HG02623 (cell line): ENCODE data around the gene FAF1.

ENCODE experiments used
- ATAC-seq: cut with Tn5 transposase; IDR thresholded peaks from one replicate; pipeline ENCODE4 v1.9.1; 2021; ENCODE audit warnings: moderate library complexity; ENCODE audit not compliant: unreplicated experiment

The FAF1 gene

GRCh38 chr1:50421768-50422674 is 538.0 kb downstream of the FAF1 start:
- ATAC-seq = no peak

GRCh38 chr1:50421366-50421748 is 538.7 kb downstream of the FAF1 start:
- no peak for ATAC-seq

GRCh38 chr1:50420689-50421365 is 539.2 kb downstream of the FAF1 start:
- ATAC-seq = no peak

DNA sequence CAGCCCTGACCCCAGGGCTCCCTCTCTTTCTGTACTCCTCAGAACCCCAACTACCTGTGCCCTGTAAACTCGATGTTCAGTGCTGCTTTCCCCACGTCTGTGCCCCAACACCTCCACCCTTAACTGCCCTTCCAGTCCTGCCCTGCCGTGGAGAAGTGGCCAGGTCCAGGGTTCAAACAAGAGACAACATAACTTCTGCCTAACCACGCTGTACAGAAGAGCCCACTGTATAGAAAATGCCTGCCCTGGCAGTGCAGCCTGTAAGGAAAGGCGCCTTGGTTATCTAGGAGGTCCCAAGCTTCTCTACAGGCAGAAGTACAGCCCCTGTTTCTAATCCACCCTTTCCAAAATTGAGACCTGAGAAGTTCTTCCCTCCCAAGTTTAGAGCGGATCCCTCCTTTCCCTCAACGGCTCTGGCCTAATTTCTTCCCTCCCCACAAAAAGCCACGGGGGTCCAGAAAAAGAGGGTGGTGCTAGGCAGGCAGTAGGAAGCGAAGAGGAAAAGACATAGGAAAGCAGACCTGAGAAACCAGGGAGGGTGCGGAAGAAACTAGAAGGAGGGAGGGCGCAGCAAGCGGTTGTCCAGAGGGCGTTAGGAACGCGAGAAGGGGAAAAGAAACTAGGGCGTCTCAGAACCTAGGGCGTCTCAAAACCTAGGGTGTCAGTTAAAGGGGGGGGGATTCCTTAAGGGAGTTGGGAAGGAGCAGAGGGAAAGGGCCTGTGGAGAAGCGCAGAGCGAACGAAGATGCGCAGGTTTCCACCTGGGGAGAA is 540.0 kb downstream of the FAF1 start:
- no peak for ATAC-seq

DNA sequence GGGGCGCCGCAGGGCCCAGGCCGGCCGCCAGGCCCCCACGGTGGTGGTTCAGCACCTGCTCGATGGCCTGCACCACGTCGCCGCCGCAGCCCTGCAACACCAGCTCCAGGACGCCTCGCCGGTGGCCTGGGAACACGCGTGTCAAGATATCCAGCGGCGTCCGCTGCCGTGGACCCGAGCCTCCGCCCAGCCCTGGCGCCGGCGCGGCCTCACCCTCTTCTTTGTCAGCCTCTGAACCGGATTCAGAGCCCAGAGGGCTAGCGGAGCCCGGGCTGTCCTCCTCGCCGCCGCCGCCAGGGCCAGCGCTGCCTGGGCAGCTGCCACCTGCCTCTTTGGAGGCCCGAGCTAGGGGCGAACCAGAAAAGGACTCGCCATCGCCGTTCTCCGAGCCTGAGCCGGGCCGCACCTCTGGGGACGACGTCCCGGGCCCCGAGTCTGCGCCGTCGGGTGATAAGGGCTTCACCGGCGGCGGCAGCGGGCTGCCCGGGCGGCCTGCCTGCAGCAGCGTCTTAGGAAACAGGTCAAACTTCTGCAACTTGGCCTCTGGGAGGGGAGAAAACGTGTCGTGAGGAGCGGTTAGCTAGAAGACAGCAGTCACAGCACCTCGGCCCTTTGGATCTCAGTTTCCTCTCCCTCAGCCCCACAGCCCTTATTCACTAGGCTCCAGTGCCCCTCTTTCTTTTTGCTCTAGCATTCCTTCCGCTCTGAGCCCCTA is 540.7 kb downstream of the FAF1 start:
- ATAC-seq = no peak

DNA sequence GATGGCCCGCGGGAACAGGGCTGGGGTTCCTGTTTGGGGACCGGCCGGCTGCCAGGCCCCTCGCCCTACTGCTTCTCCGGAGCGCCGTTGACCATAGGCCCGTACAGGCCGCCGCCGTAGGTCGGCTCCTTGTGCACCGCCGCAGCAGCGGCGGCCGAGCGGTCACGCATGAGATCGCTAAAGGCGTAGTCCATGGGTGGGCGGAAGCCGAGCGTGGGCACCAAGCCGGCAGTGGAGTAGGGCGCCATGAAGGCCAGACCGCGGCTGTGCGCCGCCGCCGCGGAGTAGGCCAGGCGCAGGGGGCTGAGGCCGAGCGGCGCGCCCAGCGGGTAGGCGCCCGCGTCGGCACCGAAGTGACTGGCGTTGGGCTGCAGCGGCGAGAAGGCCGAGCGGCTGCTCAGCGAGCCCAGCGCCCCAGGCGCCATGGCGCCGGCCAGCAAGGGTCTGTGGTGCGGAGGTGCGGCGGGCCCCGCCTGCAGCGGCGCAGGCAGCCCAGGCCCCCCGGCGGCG is 541.4 kb downstream of the FAF1 start:
- ATAC-seq = no peak

DNA sequence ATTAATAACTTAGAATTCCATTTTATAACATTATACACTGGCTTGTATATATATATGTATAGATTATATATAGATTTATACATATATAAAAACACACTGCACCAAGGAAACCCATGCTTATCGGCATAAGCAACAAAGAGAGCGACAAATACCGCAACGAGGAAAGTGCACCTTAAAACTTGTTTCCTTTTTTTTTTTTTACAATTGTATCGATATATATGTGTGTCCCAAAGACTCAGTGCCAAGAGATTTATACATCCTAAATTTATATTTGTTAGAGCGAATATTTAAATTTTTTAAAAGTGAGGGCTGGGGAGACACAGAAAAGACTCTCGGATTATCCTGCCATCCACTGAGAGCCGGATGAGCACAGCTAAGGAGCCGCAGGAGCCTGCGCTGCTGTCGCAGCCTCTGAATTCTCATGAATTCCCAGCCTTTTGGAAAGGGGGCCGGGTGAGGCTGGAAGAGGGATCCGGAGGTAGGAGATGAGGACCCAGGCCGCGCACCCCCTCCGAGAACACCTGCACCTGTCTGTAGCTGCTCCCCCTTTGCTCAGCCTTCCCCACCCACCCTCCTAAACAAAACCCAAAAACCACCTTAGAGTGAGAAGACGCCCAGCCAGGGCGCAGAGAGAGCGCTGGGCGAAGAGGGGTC is 542.0 kb downstream of the FAF1 start:
- ATAC-seq = no peak

DNA sequence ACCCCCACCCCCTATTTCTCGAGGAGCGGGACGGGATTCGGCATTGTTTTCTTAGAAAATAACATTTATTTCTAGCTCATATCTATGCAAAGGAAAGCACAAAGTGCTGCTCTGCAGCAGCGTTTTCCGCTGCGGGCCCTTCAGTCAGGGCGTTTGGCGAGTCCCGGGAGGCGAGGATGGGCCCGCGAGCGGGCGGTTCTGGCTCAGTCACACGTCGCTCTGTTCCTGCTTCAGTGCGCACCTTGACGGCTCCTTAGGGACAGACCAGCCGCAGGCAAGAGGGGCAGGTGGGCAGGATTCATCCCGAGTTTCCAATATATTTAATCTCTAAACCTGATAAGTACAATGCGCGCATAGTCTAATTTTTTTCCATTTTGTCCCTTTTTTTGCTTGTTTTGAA is 542.6 kb downstream of the FAF1 start:
- ATAC-seq = no peak

GRCh38 chr1:50416553-50417453 is 543.3 kb downstream of the FAF1 start:
- ATAC-seq = no peak

- no peak for ATAC-seq
These were observed 543.9 kb downstream of the FAF1 start for GRCh38 chr1:50416150-50416527.

DNA sequence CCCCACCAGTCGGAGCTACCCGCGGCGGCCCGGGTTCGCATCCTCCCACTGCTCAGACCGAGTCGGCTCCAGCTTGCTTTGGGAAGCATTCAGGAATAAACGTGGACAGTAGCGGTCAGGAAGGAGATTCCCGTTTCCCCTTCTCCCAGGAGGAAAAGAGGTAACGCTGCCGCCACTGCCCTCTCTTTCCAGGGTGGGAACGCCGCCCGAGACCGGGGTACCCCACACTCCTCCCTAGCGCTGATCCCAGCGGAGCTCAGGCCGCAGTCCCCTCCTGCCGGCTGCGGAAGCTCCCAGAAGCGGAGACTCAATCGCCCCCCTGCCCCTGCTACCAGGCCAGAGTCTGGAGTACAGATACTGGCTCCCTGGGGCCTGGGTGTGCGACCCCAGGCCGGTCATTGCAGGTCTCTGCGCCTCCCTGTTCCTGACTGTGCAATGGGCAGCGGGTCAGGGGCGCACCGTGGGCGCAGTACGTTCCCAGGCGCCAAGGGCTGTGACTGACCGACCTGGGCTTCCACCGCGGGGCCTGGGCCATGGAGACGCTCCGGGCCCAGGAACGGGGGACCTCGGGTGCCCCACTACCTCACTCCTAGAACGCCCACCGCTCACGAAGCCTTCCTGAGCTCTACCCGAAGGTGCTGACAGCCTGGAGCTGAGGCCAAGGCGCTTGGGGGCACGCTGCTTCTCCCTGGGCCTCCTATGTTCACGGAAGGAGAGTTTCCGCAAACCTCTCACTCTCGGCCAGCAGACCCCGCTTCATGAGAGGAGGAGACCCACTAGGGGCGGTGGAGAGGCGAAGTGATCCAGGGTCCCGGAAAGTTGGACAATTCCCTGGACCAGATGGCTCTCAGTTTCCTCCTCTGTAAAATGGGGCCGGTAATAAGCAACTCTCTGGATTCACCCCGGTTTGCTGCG is 544.6 kb downstream of the FAF1 start:
- no peak for ATAC-seq

- no peak for ATAC-seq
These were observed 545.2 kb downstream of the FAF1 start for GRCh38 chr1:50414853-50415234.

GRCh38 chr1:50412813-50413476 is 547.1 kb downstream of the FAF1 start:
- no peak for ATAC-seq

DNA sequence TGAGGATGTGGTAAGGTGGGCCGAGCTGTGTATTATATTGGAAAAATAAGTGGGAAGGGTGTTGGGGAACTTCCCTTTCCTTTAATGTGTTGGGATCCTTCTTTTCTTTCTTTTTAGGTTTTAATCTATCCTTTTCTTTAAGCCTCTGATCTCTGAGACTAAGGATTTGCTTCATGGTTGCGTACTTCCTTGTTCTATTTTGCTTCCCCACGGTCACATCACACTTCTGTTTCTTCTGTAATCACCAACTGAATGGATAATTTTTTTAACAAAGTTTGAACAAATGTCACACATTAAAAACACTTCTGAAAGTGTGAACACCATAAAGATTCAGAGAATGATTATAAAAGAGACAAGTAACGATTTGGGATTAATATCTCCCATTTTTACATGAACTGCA is 554.3 kb downstream of the FAF1 start:
- no peak for ATAC-seq

DNA sequence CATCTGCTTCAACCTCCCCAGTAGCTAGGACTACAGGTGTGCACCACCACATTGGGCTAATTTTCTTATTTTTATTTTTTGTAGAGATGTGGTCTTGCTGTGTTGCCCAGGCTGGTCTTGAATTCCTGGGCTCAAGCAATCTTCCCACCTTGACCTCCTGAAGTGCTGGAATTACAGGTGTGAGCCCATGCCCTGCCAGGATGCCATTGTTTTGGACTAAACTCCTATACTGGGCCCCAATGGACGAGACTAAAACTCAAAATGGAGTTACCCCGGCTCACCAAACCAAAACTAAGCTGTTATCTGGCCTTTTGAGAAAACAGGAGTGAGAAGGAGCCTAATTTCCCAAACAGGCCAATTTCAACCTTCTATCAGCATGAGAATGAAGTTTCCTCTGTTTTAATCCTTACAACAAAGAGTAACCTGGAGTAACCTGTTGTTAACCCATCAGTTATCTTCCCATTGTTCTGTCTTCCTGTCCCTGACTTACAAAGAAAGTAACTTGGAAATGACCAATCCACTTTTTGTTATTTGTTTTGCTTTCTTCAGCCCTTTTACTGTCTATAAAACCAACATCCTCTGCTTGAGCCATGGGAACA is 566.4 kb downstream of the FAF1 start:
- ATAC-seq = no peak
